CD4-positive, alpha-beta T cell treated with Interferon gamma for 1 hour (primary cell): ENCODE data around the gene BBIP1.

Source experiments
- DNase-seq: peaks from one replicate; pipeline ENCODE4 v3.0.0-alpha.2; 2020

Gene BBIP1

GRCh38 chr10:110861930-110862649 is 56.9 kb downstream of the BBIP1 start:
- peak; percentile 54 for DNase-seq

DNA sequence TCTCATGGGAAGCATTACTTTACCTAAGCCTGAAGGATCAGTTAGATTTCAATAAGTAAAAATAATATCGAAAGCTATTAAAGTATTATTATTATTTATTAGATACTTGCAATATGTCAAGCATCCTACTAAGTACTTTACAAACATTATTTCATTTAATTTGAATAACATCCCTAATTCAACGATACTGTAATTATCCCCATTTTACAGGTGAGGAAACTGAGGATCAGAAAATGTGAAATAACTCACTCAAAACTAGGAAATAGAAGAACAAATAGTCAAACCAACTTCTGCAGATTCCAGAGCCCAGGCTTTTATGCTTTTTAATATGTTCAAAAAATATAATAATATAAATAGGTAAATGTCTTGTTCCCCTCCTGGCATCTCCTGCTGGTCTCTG is 57.5 kb downstream of the BBIP1 start:
- DNase-seq: no peak

DNA sequence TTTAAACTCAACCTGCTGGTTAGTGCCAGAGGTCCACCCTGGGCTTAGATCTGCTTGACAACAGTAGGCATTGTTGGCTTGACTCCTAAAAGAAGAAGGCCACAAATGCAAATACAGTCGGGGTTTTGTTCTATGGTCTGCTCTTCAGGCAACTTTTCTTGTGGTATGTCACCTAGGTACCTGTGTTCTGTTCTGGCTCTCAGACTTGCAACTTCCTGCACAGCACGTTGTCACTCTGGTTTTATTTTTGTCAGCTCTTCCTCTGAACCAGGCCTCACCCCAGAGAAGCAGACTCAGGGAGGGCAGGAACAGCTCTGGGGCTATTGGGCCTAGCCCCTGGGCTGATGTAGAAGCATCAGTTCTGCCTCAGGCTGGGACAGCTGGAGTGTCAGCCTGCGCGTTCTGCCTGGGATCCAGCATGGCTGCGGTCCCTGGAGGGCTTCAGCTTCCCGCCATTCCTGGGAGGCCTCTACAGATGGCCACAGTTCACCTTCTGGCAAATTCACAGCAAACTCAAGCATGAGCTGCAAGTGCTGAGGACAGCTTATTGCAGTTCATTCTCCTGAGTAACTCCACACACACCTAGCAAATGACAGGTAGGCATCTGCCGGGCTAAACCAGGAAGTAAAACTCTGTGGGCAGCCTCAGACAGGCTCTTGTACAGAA is 58.3 kb downstream of the BBIP1 start:
- peak; percentile 70 for DNase-seq

GRCh38 chr10:110859973-110860376 is 59.0 kb downstream of the BBIP1 start:
- no peak for DNase-seq

DNA sequence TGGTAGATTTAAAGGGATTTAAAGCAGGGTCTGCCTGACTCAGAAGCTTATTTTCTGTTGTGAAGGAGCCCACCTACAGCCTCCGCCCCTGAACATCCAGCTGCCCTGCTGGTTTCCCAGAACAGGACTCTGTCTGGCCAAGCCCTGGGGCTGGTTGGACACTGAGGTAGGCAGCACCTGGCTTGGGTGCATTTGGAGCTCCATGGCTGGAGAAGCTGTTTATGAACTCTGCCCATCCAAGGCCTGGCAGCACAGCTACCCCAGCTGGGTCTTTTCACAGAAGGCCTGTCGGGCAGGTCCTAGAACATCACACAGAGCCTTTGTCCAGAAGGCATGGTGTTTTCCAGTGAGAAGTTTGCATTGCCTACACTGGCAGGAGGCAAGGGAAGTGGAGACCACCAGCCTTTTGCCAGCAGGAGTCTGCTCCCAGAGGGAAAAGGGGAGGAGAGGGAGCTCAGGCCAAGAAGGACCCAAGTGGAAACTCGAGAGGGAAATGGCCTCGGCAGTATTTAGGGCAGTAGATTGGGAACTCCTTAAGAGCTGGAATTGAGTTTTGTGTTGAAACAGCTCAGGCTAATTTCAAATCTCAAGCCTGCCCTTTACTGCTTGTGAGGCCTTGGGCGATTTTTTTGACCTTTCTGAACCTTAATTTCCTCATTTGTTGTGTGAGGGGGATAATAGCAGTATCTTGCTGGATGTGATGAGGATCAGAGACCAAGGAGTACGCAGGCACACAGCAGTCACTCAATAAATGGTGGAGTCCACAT is 59.6 kb downstream of the BBIP1 start:
- no peak for DNase-seq

DNA sequence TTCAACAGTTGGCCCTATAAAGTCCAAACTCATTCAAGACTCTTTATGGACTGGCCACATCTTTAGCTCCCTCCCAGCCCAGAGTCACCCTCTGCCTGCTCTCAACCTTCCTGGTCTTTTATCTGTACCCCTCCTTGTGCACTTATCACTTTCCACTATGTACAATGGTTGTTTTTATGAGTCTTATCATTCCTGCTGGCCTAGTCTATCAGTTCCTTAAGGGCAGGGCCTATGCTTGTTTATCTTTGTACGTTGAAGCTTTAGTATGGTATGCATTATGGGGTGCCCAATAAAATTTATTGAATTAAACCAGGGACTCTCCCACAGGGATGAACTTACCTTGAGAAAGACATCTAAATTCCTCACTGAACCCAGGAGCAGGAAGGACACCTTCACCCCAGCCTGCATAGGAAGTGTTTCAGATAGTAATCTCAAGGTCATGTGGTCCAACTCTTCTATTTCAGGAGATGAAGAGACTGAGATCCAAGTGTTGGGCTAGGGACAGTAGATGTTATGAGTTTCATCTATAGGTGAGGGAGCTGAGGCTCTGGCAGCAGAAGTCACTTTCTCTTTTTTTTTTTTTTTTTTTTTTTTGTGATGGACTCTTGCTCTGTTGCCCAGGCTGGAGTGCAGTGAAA is 60.6 kb downstream of the BBIP1 start:
- no peak for DNase-seq

DNA sequence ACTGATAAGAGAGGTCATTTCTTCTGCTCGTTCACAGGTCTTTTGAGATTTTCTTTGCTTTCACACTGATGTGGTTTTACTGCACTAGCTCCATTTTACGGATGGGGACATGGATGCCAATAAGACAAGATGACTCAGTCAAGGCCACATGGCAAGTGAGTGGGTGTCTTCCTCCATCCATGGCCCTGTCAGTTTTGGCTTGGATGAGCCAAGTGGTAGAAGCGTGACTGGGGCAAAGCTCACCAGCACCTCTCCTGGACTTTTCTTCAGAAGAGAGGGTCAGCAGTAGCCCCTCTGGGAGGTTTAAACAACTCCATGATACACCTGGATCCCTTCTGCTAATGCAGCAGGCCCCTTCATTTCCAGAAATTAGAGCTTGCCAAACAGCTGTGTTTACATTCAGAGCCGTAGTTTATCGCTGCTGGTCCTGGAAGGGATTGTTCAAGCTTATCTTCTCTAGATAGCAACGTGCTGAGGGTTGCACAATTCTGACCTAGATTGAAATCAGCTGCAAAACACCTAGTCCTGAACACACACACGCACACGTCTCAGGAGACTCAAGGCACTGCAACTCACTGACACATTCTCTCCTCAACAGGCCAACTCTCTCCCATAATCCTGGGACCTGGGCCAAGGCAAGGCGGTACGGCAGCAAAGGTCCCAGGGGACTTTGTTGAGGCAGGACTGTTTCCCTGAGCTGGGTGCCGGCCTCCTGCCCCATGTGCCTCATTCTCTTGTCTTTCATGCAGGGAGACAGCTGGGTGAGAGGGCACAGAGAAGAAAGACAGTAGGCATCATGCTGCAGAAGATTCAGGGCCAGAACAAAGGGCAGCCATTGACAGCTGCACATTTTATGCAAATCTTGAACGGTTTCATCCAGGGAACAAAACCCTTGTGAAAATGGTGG is 61.5 kb downstream of the BBIP1 start:
- DNase-seq: no peak

- DNase-seq: no peak
Measured at GRCh38 chr10:110853921-110854605, 64.9 kb downstream of the BBIP1 start.

- DNase-seq: no peak
Measured at GRCh38 chr10:110852947-110853346, 66.0 kb downstream of the BBIP1 start.

GRCh38 chr10:110852255-110852896 is 66.6 kb downstream of the BBIP1 start:
- DNase-seq: no peak

- DNase-seq: no peak
Measured at GRCh38 chr10:110851020-110851612, 67.9 kb downstream of the BBIP1 start.

- no peak for DNase-seq
Measured at GRCh38 chr10:110850099-110850498, 68.9 kb downstream of the BBIP1 start.
